PC-3 (cell line): ENCODE results near the gene CHTF8.

ENCODE experiments used
- EZH2 ChIP-seq: fragments of 300-600 bp; sonication (generic); IDR thresholded peaks from one replicate; pipeline ENCODE4 v1.6.1; 2017; ENCODE audit warnings: antibody characterized with exemption, mild to moderate bottlenecking, low read length; ENCODE audit not compliant: unreplicated experiment
- TF ChIP-seq, protein P1 (sequence below): fragments of 300-600 bp; sonication (generic); conservative IDR thresholded peaks from 2 replicates; pipeline ENCODE4 v1.5.1; 2017; ENCODE audit warnings: antibody characterized with exemption, low read depth, mild to moderate bottlenecking, low read length

- no peak for TF ChIP-seq EZH2
- TF ChIP-seq, protein P1, sequence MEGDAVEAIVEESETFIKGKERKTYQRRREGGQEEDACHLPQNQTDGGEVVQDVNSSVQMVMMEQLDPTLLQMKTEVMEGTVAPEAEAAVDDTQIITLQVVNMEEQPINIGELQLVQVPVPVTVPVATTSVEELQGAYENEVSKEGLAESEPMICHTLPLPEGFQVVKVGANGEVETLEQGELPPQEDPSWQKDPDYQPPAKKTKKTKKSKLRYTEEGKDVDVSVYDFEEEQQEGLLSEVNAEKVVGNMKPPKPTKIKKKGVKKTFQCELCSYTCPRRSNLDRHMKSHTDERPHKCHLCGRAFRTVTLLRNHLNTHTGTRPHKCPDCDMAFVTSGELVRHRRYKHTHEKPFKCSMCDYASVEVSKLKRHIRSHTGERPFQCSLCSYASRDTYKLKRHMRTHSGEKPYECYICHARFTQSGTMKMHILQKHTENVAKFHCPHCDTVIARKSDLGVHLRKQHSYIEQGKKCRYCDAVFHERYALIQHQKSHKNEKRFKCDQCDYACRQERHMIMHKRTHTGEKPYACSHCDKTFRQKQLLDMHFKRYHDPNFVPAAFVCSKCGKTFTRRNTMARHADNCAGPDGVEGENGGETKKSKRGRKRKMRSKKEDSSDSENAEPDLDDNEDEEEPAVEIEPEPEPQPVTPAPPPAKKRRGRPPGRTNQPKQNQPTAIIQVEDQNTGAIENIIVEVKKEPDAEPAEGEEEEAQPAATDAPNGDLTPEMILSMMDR = no peak
Measured at GRCh38 chr16:69166221-69166833, 33.9 kb upstream of the CHTF8 start.
